Right kidney (tissue), 1 donor: ENCODE measurements around the gene SNX2.
"Not testable (repeated sequence)": the region's sequence is repeated elsewhere in the genome, so short reads cannot be mapped to it uniquely, and the experiment has no call there.

Source experiments
- DNase-seq: peaks from one replicate; pipeline ENCODE4 v3.0.0-alpha.2; 2016

SNX2 gene

DNA sequence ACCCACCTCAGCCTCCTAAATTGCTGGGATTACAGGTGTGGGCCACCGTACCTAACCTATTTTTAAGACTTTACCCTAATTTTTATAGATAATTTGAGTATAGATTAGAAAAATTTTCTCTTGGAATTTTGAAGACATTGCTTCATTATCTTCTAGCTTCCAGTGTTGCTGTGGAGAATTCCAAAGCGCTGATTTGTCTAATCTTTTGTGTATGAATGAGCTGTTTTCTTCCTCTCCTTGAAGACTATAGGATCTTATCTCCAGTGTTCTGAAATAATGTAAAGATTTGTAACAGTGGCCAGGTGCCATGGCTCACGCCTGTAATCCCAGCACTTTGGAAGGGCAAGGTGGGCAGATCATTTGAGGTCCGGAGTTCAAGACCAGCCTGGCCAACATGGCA, 64.9 kb downstream of the SNX2 start:
- no peak for DNase-seq

- no peak for DNase-seq
Observed at GRCh38 chr5:122842016-122842580, 67.2 kb downstream of the SNX2 start.

DNA sequence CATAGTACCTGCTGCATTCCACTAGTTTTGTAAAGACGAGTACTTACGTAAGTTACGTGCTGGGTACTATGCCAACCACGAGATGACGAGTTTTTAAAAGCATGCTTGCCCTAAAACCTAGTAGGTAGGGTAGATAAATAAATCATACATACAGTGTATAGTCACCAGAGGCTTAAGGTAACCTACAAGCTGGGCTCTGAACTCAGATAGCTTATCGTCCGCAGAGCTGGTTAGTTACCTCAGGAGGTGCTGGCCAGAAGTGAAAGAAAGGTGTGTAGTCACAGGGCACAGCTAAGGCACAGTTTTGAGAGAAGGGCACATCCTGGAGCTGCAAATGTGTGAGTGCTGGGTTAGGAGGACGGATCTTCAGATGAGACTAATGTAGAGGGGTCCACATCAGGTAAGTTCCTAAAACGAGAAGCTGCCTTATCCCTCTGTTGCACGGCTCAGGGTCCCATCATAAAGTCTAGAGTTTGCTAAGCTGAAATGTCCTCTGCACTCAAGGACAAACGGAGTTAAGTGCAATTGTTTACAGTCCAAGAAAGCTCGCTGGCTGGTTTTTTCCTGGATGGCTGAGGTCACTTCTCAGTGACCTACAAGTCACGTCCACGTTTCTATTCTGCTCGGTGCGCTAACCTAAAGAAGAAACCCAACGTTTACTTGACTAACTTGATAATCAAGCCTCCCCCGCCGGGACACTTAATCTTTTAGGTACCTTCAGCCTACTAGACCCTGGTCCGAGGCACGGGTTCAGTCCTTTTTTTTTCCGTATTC, 69.4 kb downstream of the SNX2 start:
- DNase-seq = no peak

- no peak for DNase-seq
Observed at GRCh38 chr5:122844910-122845228, 70.0 kb downstream of the SNX2 start.

DNA sequence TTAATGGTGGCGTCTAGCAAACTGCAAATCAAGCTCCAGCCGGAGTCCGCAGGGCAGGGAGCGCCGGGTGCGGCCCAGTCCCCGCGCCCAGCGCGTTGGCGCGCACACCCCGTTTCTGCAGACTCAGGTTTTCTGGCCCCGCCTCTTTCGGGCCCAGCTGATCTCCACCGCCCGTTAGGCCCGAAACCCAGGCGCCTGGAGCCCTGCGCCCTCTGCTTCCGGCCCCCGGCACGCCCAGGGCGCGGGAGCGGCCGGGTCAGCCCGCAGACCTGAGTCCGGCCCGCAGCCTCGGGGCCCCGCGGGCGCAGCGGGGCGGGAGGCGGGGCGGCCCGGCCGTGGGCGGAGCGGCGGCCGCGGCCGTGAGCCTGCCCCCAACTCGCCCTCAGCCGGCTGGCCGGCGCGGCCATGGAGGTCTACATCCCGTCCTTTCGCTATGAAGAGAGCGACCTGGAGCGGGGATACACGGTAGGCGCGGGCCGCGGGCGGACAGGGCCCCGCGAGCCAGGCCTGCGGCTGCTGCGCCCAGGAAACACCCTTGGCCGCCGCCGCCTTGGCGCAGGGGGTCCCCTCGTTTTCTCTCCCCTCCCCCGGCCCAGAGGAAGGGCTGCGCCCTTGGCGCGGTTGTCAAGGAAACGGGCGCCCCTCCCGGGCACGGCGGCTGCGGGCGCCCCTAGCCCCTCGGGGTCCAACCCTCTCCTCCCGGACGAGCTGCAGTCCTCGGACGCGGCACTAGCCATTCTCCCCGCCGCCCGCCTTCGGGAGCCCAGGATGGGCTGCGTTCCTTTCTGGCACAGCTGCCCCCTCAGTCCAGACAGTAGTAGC, 70.6 kb downstream of the SNX2 start, which contains the start of gene SNX24:
TSS of gene SNX24 (plus strand) at position 385 of the 822 bp plus-strand sequence. CDS start at position 406, 21 bp downstream.
- DNase-seq = peak; percentile 98

DNA sequence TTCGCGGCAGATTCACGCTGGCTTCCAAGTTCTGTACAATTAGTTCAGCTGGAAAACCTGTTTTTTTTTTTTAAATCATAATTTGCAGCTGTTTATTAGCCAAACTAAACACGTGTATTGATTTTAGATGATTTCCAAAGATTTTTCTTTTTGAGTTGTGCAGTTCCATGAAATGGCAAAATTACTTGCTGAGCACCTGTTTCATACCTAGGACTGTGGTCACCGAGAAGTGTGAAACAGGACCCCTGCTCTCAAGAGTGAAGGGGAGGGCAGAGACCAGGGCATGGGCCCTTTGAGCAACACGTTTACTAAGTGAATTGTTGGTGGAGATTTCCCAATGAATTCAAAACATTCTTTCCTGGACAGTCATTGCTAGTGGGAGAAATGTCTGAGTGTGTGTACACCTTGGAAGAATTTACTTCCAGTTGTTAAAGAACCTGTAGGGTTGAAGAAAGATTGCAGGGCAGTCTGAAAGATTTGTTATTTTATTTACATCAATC, 71.2 kb downstream of the SNX2 start:
- no peak for DNase-seq

DNA sequence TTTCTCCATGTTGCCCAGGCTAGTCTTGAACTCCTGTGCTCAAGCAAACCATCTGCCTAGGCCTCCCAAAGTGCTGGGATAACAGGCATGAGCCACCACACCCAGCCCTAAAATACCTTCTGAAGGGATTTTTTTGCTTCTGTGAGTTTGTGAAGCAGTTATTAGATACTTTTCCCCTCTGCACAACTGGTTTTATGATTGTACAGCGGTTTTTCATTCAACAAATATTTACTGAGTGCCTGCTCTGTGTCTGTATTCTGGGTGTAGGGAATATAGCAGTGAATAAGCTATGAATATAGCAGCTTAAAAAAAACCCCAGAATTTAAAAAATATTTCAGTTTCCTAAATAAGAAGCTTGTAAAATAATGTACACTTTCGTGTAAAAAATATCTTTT, 72.8 kb downstream of the SNX2 start:
- DNase-seq = no peak

DNA sequence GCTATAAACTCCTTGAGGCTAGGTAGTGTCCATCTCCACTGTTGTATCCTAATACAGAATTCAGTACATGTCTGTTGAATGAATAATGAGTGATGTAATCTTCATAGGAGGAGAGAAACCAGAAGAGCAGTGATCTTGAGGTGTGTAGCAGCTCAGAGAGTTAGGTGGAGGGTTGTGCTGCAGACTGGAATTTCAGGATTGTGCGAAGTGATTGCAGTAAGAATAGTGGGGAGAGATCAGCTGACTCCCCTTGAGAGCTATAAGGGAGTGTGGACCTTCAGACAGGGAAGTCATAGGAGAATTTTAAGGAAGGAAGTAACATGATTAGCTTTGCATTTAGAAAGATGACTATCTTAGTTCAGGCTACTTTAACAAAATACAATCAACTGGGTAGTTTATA, 74.9 kb downstream of the SNX2 start:
- no peak for DNase-seq

- not testable (repeated sequence) for DNase-seq
Observed at GRCh38 chr5:122857538-122857937, 82.7 kb downstream of the SNX2 start.

- no peak for DNase-seq
Observed at GRCh38 chr5:122858451-122858850, 83.6 kb downstream of the SNX2 start.

- DNase-seq = no peak
Observed at GRCh38 chr5:122863240-122863639, 88.4 kb downstream of the SNX2 start.

GRCh38 chr5:122863721-122864120, 88.8 kb downstream of the SNX2 start:
- DNase-seq = no peak

GRCh38 chr5:122864400-122864799, 89.5 kb downstream of the SNX2 start:
- no peak for DNase-seq

DNA sequence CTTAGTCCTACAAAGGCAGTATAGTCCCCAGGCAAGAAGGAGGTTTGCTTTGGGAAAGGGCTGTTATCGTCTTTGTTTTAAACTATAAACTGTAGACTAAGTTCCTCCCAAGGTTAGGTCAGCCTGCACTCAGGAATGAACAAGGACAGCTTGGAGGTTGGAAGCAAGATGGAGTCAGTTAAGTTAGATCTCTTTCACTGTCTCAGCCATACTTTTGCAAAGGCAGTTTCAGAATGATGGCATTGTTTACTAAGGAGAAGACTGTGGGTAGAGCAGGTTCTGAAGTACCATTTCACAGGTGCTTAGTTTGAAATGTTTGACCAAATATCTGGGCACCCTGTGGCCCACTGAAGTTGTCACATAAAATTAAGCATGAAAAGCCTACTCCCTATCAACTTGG, 90.0 kb downstream of the SNX2 start:
- no peak for DNase-seq

GRCh38 chr5:122870219-122870856, 95.5 kb downstream of the SNX2 start:
- DNase-seq = no peak

DNA sequence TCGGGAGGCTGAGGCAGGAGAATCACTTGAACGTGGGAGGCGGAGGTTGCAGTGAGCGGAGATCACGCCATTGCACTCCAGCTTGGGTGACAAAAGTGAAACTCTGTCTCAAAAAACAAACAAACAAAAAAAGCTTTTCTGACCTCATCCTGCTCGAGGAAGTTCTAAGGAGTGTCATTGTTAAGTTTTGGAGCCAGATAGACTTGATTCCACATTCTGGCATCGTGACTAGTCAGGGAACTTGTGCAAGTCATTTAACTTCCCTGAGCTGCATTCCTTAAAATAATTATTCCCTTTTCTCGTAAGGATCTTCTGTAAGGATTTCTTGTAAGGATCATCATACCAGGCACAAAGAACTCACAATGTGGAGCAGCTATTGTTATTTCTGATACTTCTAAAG, 96.8 kb downstream of the SNX2 start:
- DNase-seq = no peak

DNA sequence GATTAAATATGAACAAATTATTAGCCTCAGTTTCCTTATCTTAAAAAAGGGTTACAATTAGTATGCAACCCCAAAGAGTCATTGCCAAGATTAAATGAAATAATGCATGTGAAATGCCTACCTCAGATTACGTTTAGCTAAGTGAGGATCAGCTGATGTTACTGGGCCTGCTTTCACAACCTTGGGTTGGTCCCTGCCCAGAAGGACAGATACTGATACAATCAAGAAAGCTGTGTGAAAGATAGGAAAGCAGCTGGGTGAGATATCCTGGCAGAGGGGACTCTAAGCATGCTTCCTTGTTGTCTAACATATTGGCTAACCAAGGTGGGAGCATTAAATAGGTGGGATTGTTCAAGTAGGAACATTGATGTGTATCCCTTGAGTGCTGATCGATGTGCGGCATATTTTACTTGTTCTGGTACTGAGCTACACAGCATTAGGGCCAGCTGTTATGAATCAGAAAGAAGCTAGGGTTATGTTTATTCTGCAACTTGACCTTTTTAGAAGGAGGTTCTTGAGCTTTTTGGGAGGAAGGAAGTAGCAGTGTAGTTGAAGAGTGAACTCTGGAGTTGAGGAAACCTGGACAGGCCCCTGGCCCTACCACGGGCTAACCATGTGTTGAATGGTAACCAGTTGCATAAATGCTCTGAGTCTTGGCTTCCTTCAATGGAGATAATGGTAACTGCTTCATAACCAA, 99.4 kb downstream of the SNX2 start:
- no peak for DNase-seq

GRCh38 chr5:122877518-122877917, 102.6 kb downstream of the SNX2 start:
- DNase-seq = no peak

DNA sequence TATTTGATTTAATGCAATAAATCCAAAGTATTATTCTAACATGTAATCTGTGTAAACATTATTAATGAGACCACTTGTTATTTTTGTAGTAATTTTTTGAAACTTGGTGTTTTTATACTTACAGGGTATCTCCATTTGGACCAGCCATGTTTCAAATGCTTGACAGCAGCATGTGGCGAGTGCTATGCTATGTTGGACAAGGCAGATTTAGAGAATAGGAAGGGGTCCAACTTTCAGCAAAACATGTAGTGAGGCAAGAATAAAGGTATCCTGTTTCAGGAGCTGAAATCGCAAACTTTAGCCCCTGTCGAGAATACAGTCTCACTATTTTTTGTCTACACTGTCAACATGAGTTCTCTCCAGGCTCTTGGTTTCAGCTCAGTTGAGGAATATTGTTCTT, 104.2 kb downstream of the SNX2 start:
- no peak for DNase-seq
